DND-41 (cell line): Measurements from ENCODE around the gene DLGAP1.

Source experiments
- ATAC-seq: fragments of 200-7000 bp; cut with Tn5 transposase; 3 replicates; pipeline ENCODE4 v1.9.1; 2021; ENCODE audit warnings: low read depth; ENCODE audit not compliant: insufficient read depth
- DNase-seq: peaks from one replicate; pipeline ENCODE4 v3.0.0-alpha.2; 2020
- H2AFZ ChIP-seq: 2 replicates; pipeline ENCODE4 v1.6.0; 2012; ENCODE audit warnings: low read depth, low read length
- H3K27ac ChIP-seq: 2 replicates; pipeline ENCODE4 v1.5.1; 2012; ENCODE audit warnings: low read length, inconsistent platforms
- H3K27me3 ChIP-seq: fragments of 200-600 bp; sonication (generic); 2 replicates; pipeline ENCODE4 v1.6.0; 2012; ENCODE audit warnings: low read length, mild to moderate bottlenecking, inconsistent platforms; ENCODE audit not compliant: insufficient read depth, poor library complexity
- H3K36me3 ChIP-seq: 2 replicates; pipeline ENCODE4 v1.5.1; 2012; ENCODE audit warnings: low read length, inconsistent platforms; ENCODE audit not compliant: insufficient read depth
- H3K4me1 ChIP-seq: 2 replicates; pipeline ENCODE4 v1.5.1; 2012; ENCODE audit warnings: mild to moderate bottlenecking, low read length; ENCODE audit not compliant: insufficient read depth
- H3K4me2 ChIP-seq: 2 replicates; pipeline ENCODE4 v1.6.0; 2012; ENCODE audit warnings: mild to moderate bottlenecking, moderate library complexity, low read length, inconsistent platforms; ENCODE audit not compliant: insufficient read depth
- H3K4me3 ChIP-seq, 2 experiments: fragments of 200-600 bp in 1 of 2; shearing (Covaris generic) in 1 of 2; 2 replicates each; pipeline ENCODE4 v1.5.1; 2012 to 2016; ENCODE audit warnings: inconsistent platforms in 2 of 2, low read length in 2 of 2, mild to moderate bottlenecking in 2 of 2, low read depth in 1 of 2, moderate library complexity in 1 of 2
- H3K79me2 ChIP-seq: 2 replicates; pipeline ENCODE4 v1.6.0; 2012; ENCODE audit warnings: low read length, inconsistent platforms; ENCODE audit not compliant: insufficient read depth
- H3K9ac ChIP-seq: 2 replicates; pipeline ENCODE4 v1.6.0; 2012; ENCODE audit warnings: low read depth, mild to moderate bottlenecking, inconsistent platforms, low read length, moderate library complexity
- H3K9me3 ChIP-seq: 2 replicates; pipeline ENCODE4 v1.5.1; 2012; ENCODE audit warnings: low read length, moderate library complexity, mild to moderate bottlenecking, inconsistent platforms; ENCODE audit not compliant: insufficient read depth, severe bottlenecking
- H4K20me1 ChIP-seq: 2 replicates; pipeline ENCODE4 v1.6.0; 2012; ENCODE audit warnings: low read length; ENCODE audit not compliant: insufficient read depth
- CTCF ChIP-seq: IDR thresholded peaks from 2 replicates; pipeline ENCODE4 v1.5.1; 2012; ENCODE audit warnings: borderline replicate concordance, low read length, moderate library complexity, mild to moderate bottlenecking; ENCODE audit not compliant: poor library complexity, severe bottlenecking; ENCODE audit errors: extremely low read depth
- EZH2 ChIP-seq: IDR thresholded peaks from 3 replicates; pipeline ENCODE4 v1.6.1; 2012; ENCODE audit warnings: borderline replicate concordance, low read depth, mild to moderate bottlenecking, moderate library complexity, low read length, inconsistent platforms; ENCODE audit not compliant: severe bottlenecking

Gene DLGAP1

GRCh38 chr18:3907955-3908354 lies 547.2 kb downstream of the DLGAP1 start:
- ATAC-seq (no peak), DNase-seq (no peak)
- Histone ChIP-seq H3K9me3 (no peaks in the 10 kb centered on the region), H3K9ac (no peak overlapping the region), H3K27me3 (no peaks in the 10 kb centered on the region), H4K20me1 (no peaks in the 10 kb centered on the region), H3K36me3 (no peaks in the 10 kb centered on the region), H2AFZ (no peak overlapping the region), H3K79me2 (no peaks in the 10 kb centered on the region), H3K4me3 (no peak overlapping the region), H3K4me1 (no peaks in the 10 kb centered on the region), H3K27ac (no peak overlapping the region), H3K4me2 (no peak overlapping the region)
- TF ChIP-seq CTCF = no peak
- no peak for TF ChIP-seq EZH2

- Histone ChIP-seq H3K9ac (no peak overlapping the region), H3K9me3 (no peaks in the 10 kb centered on the region), H3K27me3 (peaks cover 2% of the 10 kb centered on the region), H3K4me2 (no peak overlapping the region), H4K20me1 (no peaks in the 10 kb centered on the region), H2AFZ (no peak overlapping the region), H3K4me1 (no peaks in the 10 kb centered on the region), H3K79me2 (no peaks in the 10 kb centered on the region), H3K27ac (no peak overlapping the region), H3K4me3 (no peak overlapping the region), H3K36me3 (no peaks in the 10 kb centered on the region)
- ATAC-seq (no peak), DNase-seq (no peak)
- TF ChIP-seq EZH2 = no peak
- TF ChIP-seq CTCF = no peak
Measured at GRCh38 chr18:3906116-3906750, 548.9 kb downstream of the DLGAP1 start.

- H3K4me2 ChIP-seq = no peak overlapping the region
- no peak overlapping the region for H3K4me3 ChIP-seq
- H3K9ac ChIP-seq = no peak overlapping the region
- ATAC-seq = no peak
- no peaks in the 10 kb centered on the region for H3K79me2 ChIP-seq
- H2AFZ ChIP-seq = no peak overlapping the region
- no peak for TF ChIP-seq EZH2
- H3K4me1 ChIP-seq = no peaks in the 10 kb centered on the region
- no peaks in the 10 kb centered on the region for H3K36me3 ChIP-seq
- no peaks in the 10 kb centered on the region for H3K9me3 ChIP-seq
- no peak overlapping the region for H3K27ac ChIP-seq
- no peaks in the 10 kb centered on the region for H4K20me1 ChIP-seq
- DNase-seq = no peak
- H3K27me3 ChIP-seq = peaks cover 14% of the 10 kb centered on the region
Measured at GRCh38 chr18:3903337-3903736, 551.8 kb downstream of the DLGAP1 start.

- no peaks in the 10 kb centered on the region for H3K9me3 ChIP-seq
- H3K4me1 ChIP-seq = no peaks in the 10 kb centered on the region
Measured at GRCh38 chr18:3902676-3903075, 552.4 kb downstream of the DLGAP1 start.

More at GRCh38 chr18:3902676-3903075, 552.4 kb downstream of the DLGAP1 start:
- H3K9ac ChIP-seq = no peak overlapping the region
- peaks cover 14% of the 10 kb centered on the region for H3K27me3 ChIP-seq
- H3K36me3 ChIP-seq = no peaks in the 10 kb centered on the region
- H3K4me3 ChIP-seq = no peak overlapping the region
- H3K27ac ChIP-seq = no peak overlapping the region
- H4K20me1 ChIP-seq = no peaks in the 10 kb centered on the region
- no peak for TF ChIP-seq CTCF
- no peak for TF ChIP-seq EZH2
- no peak for ATAC-seq
- H3K4me2 ChIP-seq = no peak overlapping the region
- no peak for DNase-seq
- H3K79me2 ChIP-seq = no peaks in the 10 kb centered on the region
- no peak overlapping the region for H2AFZ ChIP-seq
